ENCODE measurements around the gene ASCC3.

The ASCC3 gene

GRCh38 chr6:100730001-100730980, 150.8 kb downstream of the ASCC3 start:
- no peak for DNase-seq (ENCODE audit: low read depth in 3 of 3)

GRCh38 chr6:100726666-100727065, 154.5 kb downstream of the ASCC3 start:
- no peak for DNase-seq (ENCODE audit: low read depth in 3 of 3)

GRCh38 chr6:100724696-100725095, 156.4 kb downstream of the ASCC3 start:
- no peak for DNase-seq (ENCODE audit: low read depth in 3 of 3)

- DNase-seq (ENCODE audit: low read depth in 3 of 3): no peak
These were observed 156.9 kb downstream of the ASCC3 start for GRCh38 chr6:100724222-100724621.

- DNase-seq (ENCODE audit: low read depth in 3 of 3): no peak
These were observed 159.9 kb downstream of the ASCC3 start for GRCh38 chr6:100721256-100721655.

- DNase-seq (ENCODE audit: low read depth in 3 of 3): no peak
These were observed 161.0 kb downstream of the ASCC3 start for GRCh38 chr6:100719883-100720682.

GRCh38 chr6:100712997-100713396, 168.1 kb downstream of the ASCC3 start:
- no peak for DNase-seq (ENCODE audit: low read depth in 3 of 3)

GRCh38 chr6:100706491-100706890, 174.6 kb downstream of the ASCC3 start:
- DNase-seq (ENCODE audit: low read depth in 3 of 3): no peak

GRCh38 chr6:100704961-100705360, 176.2 kb downstream of the ASCC3 start:
- DNase-seq (ENCODE audit: low read depth in 3 of 3): no peak

- no peak for DNase-seq (ENCODE audit: low read depth in 3 of 3)
These were observed 179.4 kb downstream of the ASCC3 start for GRCh38 chr6:100701728-100702127.

GRCh38 chr6:100700009-100700408, 181.1 kb downstream of the ASCC3 start:
- DNase-seq (ENCODE audit: low read depth in 3 of 3): no peak

- DNase-seq (ENCODE audit: low read depth in 3 of 3): no peak
These were observed 185.7 kb downstream of the ASCC3 start for GRCh38 chr6:100695445-100695844.

GRCh38 chr6:100693249-100693927, 187.7 kb downstream of the ASCC3 start:
- no peak for DNase-seq (ENCODE audit: low read depth in 3 of 3)

GRCh38 chr6:100691972-100692371, 189.2 kb downstream of the ASCC3 start:
- DNase-seq (ENCODE audit: low read depth in 3 of 3): no peak

- DNase-seq (ENCODE audit: low read depth in 3 of 3): no peak
These were observed 194.9 kb downstream of the ASCC3 start for GRCh38 chr6:100686216-100686615.

GRCh38 chr6:100685747-100686146, 195.4 kb downstream of the ASCC3 start:
- DNase-seq (ENCODE audit: low read depth in 3 of 3): no peak

- DNase-seq (ENCODE audit: low read depth in 3 of 3): no peak
These were observed 201.0 kb downstream of the ASCC3 start for GRCh38 chr6:100680163-100680562.

- DNase-seq (ENCODE audit: low read depth in 3 of 3): no peak
These were observed 203.1 kb downstream of the ASCC3 start for GRCh38 chr6:100678027-100678426.

- no peak for DNase-seq (ENCODE audit: low read depth in 3 of 3)
These were observed 203.9 kb downstream of the ASCC3 start for GRCh38 chr6:100677240-100677639.

GRCh38 chr6:100673641-100674040, 207.5 kb downstream of the ASCC3 start:
- DNase-seq (ENCODE audit: low read depth in 3 of 3): no peak

- DNase-seq (ENCODE audit: low read depth in 3 of 3): no peak
These were observed 209.4 kb downstream of the ASCC3 start for GRCh38 chr6:100671740-100672139.

- DNase-seq (ENCODE audit: low read depth in 3 of 3): no peak
These were observed 211.1 kb downstream of the ASCC3 start for GRCh38 chr6:100670056-100670455.
